ENCODE measurements around the gene FBXO46.
"Not testable (repeated sequence)": the region's sequence is repeated elsewhere in the genome, so short reads cannot be mapped to it uniquely, and the experiment has no call there.

FBXO46 gene

GRCh38 chr19:45717983-45718650 lies 12.6 kb downstream of the FBXO46 start:
- DNase-seq: no peak

- peak; percentile 99 for DNase-seq
These were observed 13.3 kb downstream of the FBXO46 start for GRCh38 chr19:45717131-45717982.

- peak; percentile 51 for DNase-seq
These were observed 14.2 kb downstream of the FBXO46 start for GRCh38 chr19:45716359-45717130.

- DNase-seq: no peak
These were observed 15.6 kb downstream of the FBXO46 start for GRCh38 chr19:45715139-45715538.

GRCh38 chr19:45713141-45713540 lies 17.6 kb downstream of the FBXO46 start:
- DNase-seq: no peak

GRCh38 chr19:45712699-45713067 lies 18.0 kb downstream of the FBXO46 start:
- no peak for DNase-seq

GRCh38 chr19:45711851-45712698 lies 18.6 kb downstream of the FBXO46 start:
- no peak for DNase-seq

- DNase-seq: no peak
These were observed 20.2 kb downstream of the FBXO46 start for GRCh38 chr19:45710356-45711130.

- DNase-seq: no peak
These were observed 24.8 kb downstream of the FBXO46 start for GRCh38 chr19:45705710-45706415.

GRCh38 chr19:45705115-45705514 lies 25.6 kb downstream of the FBXO46 start:
- no peak for DNase-seq

GRCh38 chr19:45701676-45702075 lies 29.0 kb downstream of the FBXO46 start:
- no peak for DNase-seq

- DNase-seq: peak; percentile 84
These were observed 37.4 kb downstream of the FBXO46 start for GRCh38 chr19:45693106-45693788.

GRCh38 chr19:45692187-45693105 lies 38.2 kb downstream of the FBXO46 start, which contains the start of gene QPCTL:
TSS of gene QPCTL (plus strand) at chr19:45692666. CDS start at chr19:45692704, 38 bp downstream.
- peak; percentile 100 for DNase-seq

GRCh38 chr19:45691516-45692186 lies 39.0 kb downstream of the FBXO46 start, which contains the start of gene SNRPD2:
TSS of gene SNRPD2 (minus strand) at chr19:45691953. CDS start at chr19:45691888, 65 bp downstream.
- peak; percentile 98 for DNase-seq

- DNase-seq: no peak
These were observed 43.1 kb downstream of the FBXO46 start for GRCh38 chr19:45687599-45687998.

GRCh38 chr19:45685045-45685444 lies 45.7 kb downstream of the FBXO46 start:
- DNase-seq: not testable (repeated sequence)

GRCh38 chr19:45682908-45683307 lies 47.8 kb downstream of the FBXO46 start:
- DNase-seq: no peak

GRCh38 chr19:45682117-45682516 lies 48.6 kb downstream of the FBXO46 start:
- no peak for DNase-seq
